Bronchial epithelial cell (primary cell): ENCODE results near the gene CHKA. TPM values are rescaled to one million over a fixed set of nuclear protein-coding genes. Genes with fewer than 3 reads are reported as not detected.

ENCODE experiments used
- DNase-seq: peaks from one replicate; pipeline ENCODE4 v3.0.0-alpha.2; 2010; ENCODE audit warnings: low read depth
- FAIRE-seq: peaks from 2 replicates; lab custom pipeline; 2011; peaks lifted over from hg19 to GRCh38; lab: Jason Lieb, UNC
- H3K27me3 ChIP-seq: 2 replicates; pipeline ENCODE4 v1.5.1; 2011; ENCODE audit warnings: low read length; ENCODE audit not compliant: control insufficient read depth, insufficient read depth
- H3K36me3 ChIP-seq: 2 replicates; pipeline ENCODE4 v1.5.1; 2011; ENCODE audit warnings: low read length; ENCODE audit not compliant: control insufficient read depth, insufficient read depth
- H3K4me3 ChIP-seq: 2 replicates; pipeline ENCODE4 v1.5.1; 2011; ENCODE audit warnings: mild to moderate bottlenecking, low read depth, low read length, control low read depth
- total RNA-seq: library from RNA; depleted of rRNA; stranded (reverse); fragments of >200 nt; gene quantifications from 2 replicates; pipeline ENCODE4 v1.2.1, GENCODE V29; 2014
- TF ChIP-seq, protein P1 (sequence below): IDR thresholded peaks from 2 replicates; pipeline ENCODE4 v1.5.1; 2011; ENCODE audit warnings: mild to moderate bottlenecking, moderate library complexity, low read length, control low read depth, inconsistent platforms; ENCODE audit not compliant: insufficient read depth, severe bottlenecking

The CHKA gene
- total RNA-seq, 1 donor from 2014 or later: 7.4 TPM

DNA sequence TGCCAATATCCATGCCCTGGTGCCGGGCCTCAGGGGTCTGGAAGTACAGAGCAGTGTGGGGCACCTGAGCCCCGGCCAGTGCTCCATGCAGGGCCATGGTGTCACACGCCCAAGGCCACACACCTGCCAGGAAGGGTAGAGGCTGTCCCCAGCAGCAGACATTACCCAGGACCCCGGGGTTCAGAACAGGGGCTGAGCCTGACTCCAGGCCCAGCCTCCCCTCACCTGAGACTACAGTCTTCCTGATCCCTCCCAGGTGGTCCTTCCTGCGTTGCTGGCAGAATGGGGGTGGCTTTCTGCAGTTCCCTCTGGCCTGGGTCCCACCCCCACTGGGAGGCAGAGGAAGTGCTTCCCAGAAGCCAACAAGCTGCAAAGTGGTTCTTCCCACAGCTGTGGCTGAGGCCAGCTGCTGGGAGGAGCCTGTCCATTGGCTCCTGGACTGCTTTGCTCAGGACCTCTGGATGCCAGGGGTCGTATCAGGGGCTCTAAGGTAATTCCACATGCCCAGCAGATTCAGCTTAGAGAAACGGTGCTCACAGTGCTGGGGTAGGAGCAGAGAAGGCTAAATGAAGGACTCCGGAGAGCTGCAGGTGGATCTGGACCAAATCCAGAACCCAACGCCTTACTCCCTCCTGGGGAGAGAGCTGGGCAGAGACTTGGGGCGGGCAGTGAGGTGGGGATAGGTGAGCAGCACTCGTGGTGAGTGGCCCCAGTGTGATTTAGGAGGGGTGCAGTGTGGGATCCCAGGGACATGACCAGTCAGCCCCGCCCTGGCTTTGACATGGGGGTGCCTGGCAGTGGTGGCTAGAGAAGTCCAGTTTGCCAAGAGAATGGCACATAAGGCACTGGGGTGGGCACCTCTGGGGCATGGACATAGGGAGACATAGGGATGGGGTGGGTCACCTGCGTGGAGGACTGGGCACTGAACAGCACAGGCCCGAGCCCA, 69.7 kb downstream of the CHKA start:
- DNase-seq (no peak), FAIRE-seq (peak; percentile 13)
- Histone ChIP-seq H3K36me3 (peaks cover 28% of the 10 kb centered on the region), H3K27me3 (no peaks in the 10 kb centered on the region), H3K4me3 (no peak overlapping the region)
- TF ChIP-seq, protein P1, sequence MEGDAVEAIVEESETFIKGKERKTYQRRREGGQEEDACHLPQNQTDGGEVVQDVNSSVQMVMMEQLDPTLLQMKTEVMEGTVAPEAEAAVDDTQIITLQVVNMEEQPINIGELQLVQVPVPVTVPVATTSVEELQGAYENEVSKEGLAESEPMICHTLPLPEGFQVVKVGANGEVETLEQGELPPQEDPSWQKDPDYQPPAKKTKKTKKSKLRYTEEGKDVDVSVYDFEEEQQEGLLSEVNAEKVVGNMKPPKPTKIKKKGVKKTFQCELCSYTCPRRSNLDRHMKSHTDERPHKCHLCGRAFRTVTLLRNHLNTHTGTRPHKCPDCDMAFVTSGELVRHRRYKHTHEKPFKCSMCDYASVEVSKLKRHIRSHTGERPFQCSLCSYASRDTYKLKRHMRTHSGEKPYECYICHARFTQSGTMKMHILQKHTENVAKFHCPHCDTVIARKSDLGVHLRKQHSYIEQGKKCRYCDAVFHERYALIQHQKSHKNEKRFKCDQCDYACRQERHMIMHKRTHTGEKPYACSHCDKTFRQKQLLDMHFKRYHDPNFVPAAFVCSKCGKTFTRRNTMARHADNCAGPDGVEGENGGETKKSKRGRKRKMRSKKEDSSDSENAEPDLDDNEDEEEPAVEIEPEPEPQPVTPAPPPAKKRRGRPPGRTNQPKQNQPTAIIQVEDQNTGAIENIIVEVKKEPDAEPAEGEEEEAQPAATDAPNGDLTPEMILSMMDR: no peak

DNA sequence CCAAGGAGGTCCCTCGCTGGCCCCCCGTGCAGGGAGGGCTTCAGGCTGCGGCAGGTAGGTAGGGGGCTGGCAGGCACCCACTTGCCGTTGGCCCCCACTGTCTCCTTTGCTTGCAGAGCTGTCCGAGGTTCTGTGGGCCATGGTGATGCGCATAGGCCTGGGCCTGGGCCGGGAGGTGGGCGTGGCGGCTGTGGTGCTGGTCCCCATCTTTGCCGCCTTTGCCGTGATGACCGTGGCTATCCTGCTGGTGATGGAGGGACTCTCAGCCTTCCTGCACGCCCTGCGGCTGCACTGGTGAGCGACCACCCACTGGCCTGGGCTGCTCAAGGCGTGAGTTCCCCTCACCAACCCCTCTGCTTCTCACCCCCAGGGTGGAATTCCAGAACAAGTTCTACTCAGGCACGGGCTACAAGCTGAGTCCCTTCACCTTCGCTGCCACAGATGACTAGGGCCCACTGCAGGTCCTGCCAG, 70.8 kb downstream of the CHKA start:
- TF ChIP-seq, protein P1: no peak
- Histone ChIP-seq H3K27me3 (no peaks in the 10 kb centered on the region), H3K4me3 (no peak overlapping the region), H3K36me3 (peaks cover 29% of the 10 kb centered on the region)
- FAIRE-seq: no peak
- DNase-seq: no peak

DNA sequence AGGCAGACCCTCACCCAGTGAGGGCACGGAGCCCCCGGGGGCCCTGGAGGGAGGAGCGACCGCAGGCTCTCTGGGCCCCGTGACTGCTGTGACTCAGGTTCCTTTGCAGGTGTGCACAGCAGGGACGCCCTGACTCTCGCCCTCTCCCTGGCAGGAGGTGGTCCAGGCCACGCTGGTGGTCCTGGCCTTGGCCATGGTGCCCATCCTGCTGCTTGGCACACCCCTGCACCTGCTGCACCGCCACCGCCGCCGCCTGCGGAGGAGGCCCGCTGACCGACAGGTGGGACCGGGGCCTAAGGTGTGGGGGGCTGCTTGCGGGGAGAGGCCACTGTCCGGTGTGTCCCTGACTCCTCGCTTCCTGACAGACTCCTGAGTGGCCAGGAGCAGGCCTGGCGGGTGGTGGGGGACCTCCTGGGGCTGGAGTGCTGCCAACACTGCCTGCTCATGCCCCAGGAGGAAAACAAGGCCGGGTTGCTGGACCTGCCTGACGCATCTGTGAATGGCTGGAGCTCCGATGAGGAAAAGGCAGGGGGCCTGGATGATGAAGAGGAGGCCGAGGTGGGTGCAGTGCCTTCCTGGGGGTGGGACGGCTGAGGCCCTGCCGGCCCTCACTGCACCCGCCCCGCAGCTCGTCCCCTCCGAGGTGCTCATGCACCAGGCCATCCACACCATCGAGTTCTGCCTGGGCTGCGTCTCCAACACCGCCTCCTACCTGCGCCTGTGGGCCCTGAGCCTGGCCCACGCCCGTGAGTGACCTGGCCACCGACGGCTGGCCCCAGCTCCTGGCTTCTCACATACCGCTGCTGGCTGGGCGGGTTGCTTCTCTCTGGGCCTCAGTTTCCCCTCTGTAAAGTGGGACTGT, 71.4 kb downstream of the CHKA start:
- TF ChIP-seq, protein P1: no peak
- Histone ChIP-seq H3K4me3 (no peak overlapping the region), H3K36me3 (peaks cover 32% of the 10 kb centered on the region)

DNA sequence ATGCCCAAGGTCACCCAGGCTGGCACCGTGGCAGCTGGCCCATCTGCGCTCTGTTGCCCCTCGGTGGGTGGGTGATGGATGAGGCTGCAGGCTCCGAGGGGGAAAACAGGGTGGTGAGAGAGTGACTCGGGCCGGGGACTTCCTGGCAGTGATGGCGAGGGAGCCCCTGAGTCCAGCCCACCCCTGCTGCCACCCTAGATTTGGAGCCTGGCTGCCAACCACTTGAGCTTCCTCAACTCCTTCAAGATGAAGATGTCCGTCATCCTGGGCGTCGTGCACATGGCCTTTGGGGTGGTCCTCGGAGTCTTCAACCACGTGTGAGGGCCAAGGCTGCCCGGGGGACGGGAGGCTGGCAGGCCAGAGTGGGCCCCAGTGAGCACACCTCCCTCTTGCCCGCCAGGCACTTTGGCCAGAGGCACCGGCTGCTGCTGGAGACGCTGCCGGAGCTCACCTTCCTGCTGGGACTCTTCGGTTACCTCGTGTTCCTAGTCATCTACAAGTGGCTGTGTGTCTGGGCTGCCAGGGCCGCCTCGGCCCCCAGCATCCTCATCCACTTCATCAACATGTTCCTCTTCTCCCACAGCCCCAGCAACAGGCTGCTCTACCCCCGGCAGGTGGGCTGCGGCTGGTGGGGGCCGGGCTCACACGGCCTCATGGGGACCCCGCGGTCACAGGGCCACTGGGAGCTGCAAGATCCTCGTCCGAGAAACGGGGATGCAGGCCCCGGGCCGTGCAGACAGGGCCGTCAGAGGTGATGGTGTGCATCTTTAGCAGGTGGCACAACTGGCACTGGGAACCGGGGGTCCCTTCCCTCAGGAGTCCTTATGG, 72.3 kb downstream of the CHKA start:
- FAIRE-seq (no peak), DNase-seq (no peak)
- no peaks in the 10 kb centered on the region for H3K27me3 ChIP-seq
- peaks cover 37% of the 10 kb centered on the region for H3K36me3 ChIP-seq
- TF ChIP-seq, protein P1: no peak
- H3K4me3 ChIP-seq: no peak overlapping the region

More for the DNA sequence above, 71.4 kb downstream of the CHKA start:
- DNase-seq (no peak), FAIRE-seq (no peak)
- no peaks in the 10 kb centered on the region for H3K27me3 ChIP-seq
